WTC11 (cell line): ENCODE results near the gene HSDL2. TPM values are rescaled to one million over a fixed set of nuclear protein-coding genes. Genes with fewer than 3 reads are reported as not detected.

Experiments
- ATAC-seq: fragments of 200-7000 bp; cut with Tn5 transposase; 2 replicates; pipeline ENCODE4 v1.10.0; 2021; ENCODE audit warnings: mild to moderate bottlenecking, moderate library complexity
- CTCF ChIA-PET: fragments of 300-600 bp; sonication (Branson Sonifier 250); formaldehyde crosslinking; loops from one replicate; lab custom pipeline; 2021; ENCODE audit warnings: antibody characterized with exemption; lab: Charles Lee
- POLR2A ChIA-PET: fragments of 350-600 bp; sonication (Branson Sonifier 250); formaldehyde crosslinking; loops from one replicate; lab custom pipeline; 2021; ENCODE audit warnings: antibody characterized with exemption; lab: Charles Lee
- DNase-seq: peaks from one replicate; pipeline ENCODE4 v3.0.0; 2021; ENCODE audit warnings: low spot score
- H3K27ac Mint-ChIP-seq: 2 replicates; pipeline ENCODE4 v1.8.0; 2021; ENCODE audit warnings: mixed read lengths
- H3K27me3 Mint-ChIP-seq: 2 replicates; pipeline ENCODE4 v1.8.0; 2021; ENCODE audit warnings: low read depth, mild to moderate bottlenecking, moderate library complexity, mixed read lengths
- H3K36me3 Mint-ChIP-seq: 2 replicates; pipeline ENCODE4 v1.8.0; 2021; ENCODE audit warnings: mixed read lengths
- H3K4me1 Mint-ChIP-seq: 2 replicates; pipeline ENCODE4 v1.8.0; 2022; ENCODE audit warnings: mixed read lengths
- H3K4me3 Mint-ChIP-seq: 2 replicates; pipeline ENCODE4 v1.8.0; 2021; ENCODE audit warnings: mild to moderate bottlenecking, moderate library complexity, mixed read lengths
- H3K9me3 Mint-ChIP-seq: 2 replicates; pipeline ENCODE4 v1.8.0; 2021; ENCODE audit warnings: mixed read lengths
- E2F1 ChIP-seq: sonication (generic); formaldehyde crosslinking; IDR thresholded peaks from 2 replicates; pipeline ENCODE4 v1.8.0; 2022; ENCODE audit warnings: mild to moderate bottlenecking, missing genetic modification reagents
- ERG ChIP-seq: fragments of 250-450 bp; sonication (Bioruptor Pico); IDR thresholded peaks from 2 replicates; pipeline ENCODE4 v1.8.0; 2021; ENCODE audit warnings: mild to moderate bottlenecking
- FOXP1 ChIP-seq: sonication (generic); formaldehyde crosslinking; IDR thresholded peaks from 2 replicates; pipeline ENCODE4 v1.8.0; 2022; ENCODE audit warnings: missing genetic modification reagents, mild to moderate bottlenecking, moderate library complexity, borderline replicate concordance
- FOXP4 ChIP-seq: sonication (generic); formaldehyde crosslinking; IDR thresholded peaks from 2 replicates; pipeline ENCODE4 v1.8.0; 2022; ENCODE audit warnings: mild to moderate bottlenecking, missing genetic modification reagents
- GRHL2 ChIP-seq: fragments of 250-450 bp; sonication (Bioruptor Pico); IDR thresholded peaks from 2 replicates; pipeline ENCODE4 v1.8.0; 2022; ENCODE audit warnings: mild to moderate bottlenecking, moderate library complexity; ENCODE audit not compliant: insufficient replicate concordance, severe bottlenecking
- HMGA2 ChIP-seq: fragments of 250-450 bp; sonication (Bioruptor Pico); IDR thresholded peaks from 2 replicates; pipeline ENCODE4 v1.4.0; 2021; ENCODE audit warnings: mild to moderate bottlenecking, moderate library complexity
- IRF2 ChIP-seq: sonication (generic); formaldehyde crosslinking; IDR thresholded peaks from 2 replicates; pipeline ENCODE4 v1.8.0; 2022; ENCODE audit warnings: low read depth, missing genetic modification reagents, borderline replicate concordance
- JUN ChIP-seq: sonication (generic); formaldehyde crosslinking; IDR thresholded peaks from 2 replicates; pipeline ENCODE4 v1.8.0; 2023; ENCODE audit warnings: mild to moderate bottlenecking, missing genetic modification reagents
- NR1H2 ChIP-seq: sonication (generic); formaldehyde crosslinking; IDR thresholded peaks from 2 replicates; pipeline ENCODE4 v1.9.0; 2021; ENCODE audit warnings: mild to moderate bottlenecking, moderate library complexity, missing genetic modification reagents
- NR3C1 ChIP-seq: sonication (generic); formaldehyde crosslinking; conservative IDR thresholded peaks from 2 replicates; pipeline ENCODE4 v1.8.1; 2023; ENCODE audit warnings: low read depth, mild to moderate bottlenecking, missing genetic modification reagents
- RORB ChIP-seq: fragments of 250-450 bp; sonication (Bioruptor Pico); IDR thresholded peaks from 2 replicates; pipeline ENCODE4 v1.9.0; 2021; ENCODE audit warnings: mild to moderate bottlenecking
- SMAD3 ChIP-seq: sonication (generic); formaldehyde crosslinking; IDR thresholded peaks from 2 replicates; pipeline ENCODE4 v1.8.0; 2022; ENCODE audit warnings: missing genetic modification reagents, mild to moderate bottlenecking, borderline replicate concordance
- STAT6 ChIP-seq: sonication (generic); formaldehyde crosslinking; conservative IDR thresholded peaks from 2 replicates; pipeline ENCODE4 v1.8.1; 2023; ENCODE audit warnings: mild to moderate bottlenecking, low read depth, missing genetic modification reagents, moderate library complexity
- TCF7 ChIP-seq: sonication (generic); formaldehyde crosslinking; IDR thresholded peaks from 2 replicates; pipeline ENCODE4 v1.8.0; 2022; ENCODE audit warnings: mild to moderate bottlenecking, low read depth, missing genetic modification reagents, moderate library complexity
- TEAD1 ChIP-seq: sonication (generic); formaldehyde crosslinking; IDR thresholded peaks from 2 replicates; pipeline ENCODE4 v1.8.0; 2022; ENCODE audit warnings: mild to moderate bottlenecking, missing genetic modification reagents
- USF1 ChIP-seq: sonication (generic); formaldehyde crosslinking; IDR thresholded peaks from 2 replicates; pipeline ENCODE4 v1.8.0; 2022; ENCODE audit warnings: mild to moderate bottlenecking, missing genetic modification reagents
- ZNF121 ChIP-seq: sonication (generic); formaldehyde crosslinking; IDR thresholded peaks from 2 replicates; pipeline ENCODE4 v1.8.0; 2023; ENCODE audit warnings: missing genetic modification reagents
- ZNF219 ChIP-seq: sonication (generic); formaldehyde crosslinking; IDR thresholded peaks from 2 replicates; pipeline ENCODE4 v1.8.0; 2023; ENCODE audit warnings: missing genetic modification reagents, mild to moderate bottlenecking, borderline replicate concordance
- ZNF396 ChIP-seq: fragments of 250-450 bp; sonication (Bioruptor Pico); IDR thresholded peaks from 2 replicates; pipeline ENCODE4 v1.8.0; 2021; ENCODE audit warnings: mild to moderate bottlenecking, moderate library complexity, borderline replicate concordance
- ZNF671 ChIP-seq: fragments of 250-450 bp; sonication (Bioruptor Pico); IDR thresholded peaks from 2 replicates; pipeline ENCODE4 v1.8.0; 2021; ENCODE audit warnings: mild to moderate bottlenecking
- ZSCAN18 ChIP-seq: fragments of 250-450 bp; sonication (Bioruptor Pico); IDR thresholded peaks from 2 replicates; pipeline ENCODE4 v2.1.2; 2022; ENCODE audit warnings: mild to moderate bottlenecking, moderate library complexity
- total RNA-seq: library from RNA; stranded (reverse); gene quantifications from 3 replicates; pipeline ENCODE4 v1.2.3, GENCODE V29; 2021

HSDL2 gene
- total RNA-seq, 1 experiment from 2014 or later = 13.8 TPM

- TF ChIP-seq ERG (no peak), FOXP4 (CRISPR knock-in tag) (no peak), TCF7 (CRISPR knock-in tag) (no peak), ZSCAN18 (no peak), E2F1 (CRISPR knock-in tag) (no peak), NR3C1 (CRISPR knock-in tag) (no peak)
- TF ChIP-seq, all 79 proteins: peak for 0
Observed at GRCh38 chr9:112443200-112443599, 63.3 kb downstream of the HSDL2 start (continued).

GRCh38 chr9:112443636-112444035, 63.7 kb downstream of the HSDL2 start:
- H3K4me1 Mint-ChIP-seq = no peaks in the 10 kb centered on the region
- ChIA-PET CTCF (interaction anchor here (0.6 to 1.2 kb wide), 5 partner anchors 10 to 930 kb away, joined by 3 to 5 read pairs (median 3); partner anchors contain the start of gene KIAA1958), POLR2A (no interaction called here)
- H3K27ac Mint-ChIP-seq = no peak overlapping the region
- H3K4me3 Mint-ChIP-seq = no peak overlapping the region
- ATAC-seq = no peak
- DNase-seq = no peak
- H3K9me3 Mint-ChIP-seq = no peaks in the 10 kb centered on the region
- H3K36me3 Mint-ChIP-seq = no peaks in the 10 kb centered on the region
- H3K27me3 Mint-ChIP-seq = no peaks in the 10 kb centered on the region
- TF ChIP-seq ZNF121 (no peak), JUN (CRISPR knock-in tag) (no peak), ZNF396 (no peak), IRF2 (no peak), E2F1 (CRISPR knock-in tag) (no peak), SMAD3 (CRISPR knock-in tag) (no peak), USF1 (CRISPR knock-in tag) (no peak), STAT6 (no peak), GRHL2 (no peak), TEAD1 (CRISPR knock-in tag) (no peak), ZNF219 (CRISPR knock-in tag) (no peak), HMGA2 (CRISPR knock-in tag) (no peak), RORB (CRISPR knock-in tag) (no peak), NR1H2 (CRISPR knock-in tag) (no peak), ERG (no peak), FOXP1 (CRISPR knock-in tag) (no peak), ZNF671 (CRISPR knock-in tag) (no peak)
